Medulla oblongata (tissue), 1 donor: ENCODE results near the gene HES3.

ENCODE experiments used
- DNase-seq: peaks from one replicate; pipeline ENCODE4 v3.0.0-alpha.2; 2015; ENCODE audit errors: extremely low spot score

HES3 gene, protein sequence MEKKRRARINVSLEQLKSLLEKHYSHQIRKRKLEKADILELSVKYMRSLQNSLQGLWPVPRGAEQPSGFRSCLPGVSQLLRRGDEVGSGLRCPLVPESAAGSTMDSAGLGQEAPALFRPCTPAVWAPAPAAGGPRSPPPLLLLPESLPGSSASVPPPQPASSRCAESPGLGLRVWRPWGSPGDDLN

DNA sequence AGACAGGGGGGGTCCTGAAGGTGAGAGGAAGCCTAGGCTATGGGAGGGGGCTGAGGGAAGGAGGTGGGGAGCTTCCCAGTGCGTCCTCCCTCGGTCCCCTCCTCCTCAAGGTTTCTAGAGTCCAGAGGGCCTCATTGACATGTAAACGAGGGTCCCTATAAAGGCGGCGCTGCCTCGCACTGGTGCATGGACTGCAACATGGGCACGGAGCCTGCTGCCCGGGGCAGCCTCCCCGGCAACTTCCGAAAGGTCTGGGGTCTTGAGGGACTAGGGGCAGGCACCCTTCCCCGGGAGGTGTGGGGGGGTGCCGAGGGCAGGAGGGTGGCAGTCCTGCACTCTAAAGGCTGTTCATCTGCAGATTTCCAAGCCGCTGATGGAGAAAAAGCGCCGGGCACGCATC lies at the start of gene HES3:
Gene HES3, plus strand, starts transcription at position 187 of the 400 bp plus-strand sequence. Its CDS starts 187 bp downstream, at position 374.
- DNase-seq = no peak

DNA sequence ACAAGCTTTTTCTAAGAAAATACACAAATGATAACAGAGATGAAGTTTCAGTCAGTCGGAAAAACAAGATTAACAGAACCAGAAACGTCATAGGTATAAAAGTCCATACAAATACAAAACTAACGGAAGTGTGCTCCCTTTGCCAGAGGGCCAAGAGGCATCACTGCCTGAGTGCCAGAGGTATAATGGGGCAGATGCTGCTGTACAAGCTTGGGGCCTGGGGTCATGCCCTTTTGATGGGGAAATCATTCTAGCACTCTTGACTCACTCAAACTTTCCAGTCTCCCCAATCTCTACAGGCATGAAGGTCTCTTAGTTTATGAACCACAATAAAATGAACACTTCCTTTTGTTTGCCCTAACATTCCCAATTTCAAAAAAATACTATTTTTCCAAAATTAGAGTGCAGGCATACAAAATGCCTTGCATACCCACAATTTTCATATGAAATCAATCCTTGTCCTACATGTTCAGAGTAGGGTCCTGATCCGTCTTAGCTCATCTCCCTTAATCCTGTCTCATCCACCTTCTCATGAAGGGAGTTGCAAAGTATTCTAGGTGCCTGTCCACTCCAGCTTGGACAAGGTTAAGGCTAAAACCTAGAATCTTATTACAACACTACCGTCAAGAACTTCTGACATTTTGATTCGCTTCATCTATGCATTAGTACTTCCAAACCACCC lies 46.1 kb upstream of the HES3 start:
- no peak for DNase-seq

DNA sequence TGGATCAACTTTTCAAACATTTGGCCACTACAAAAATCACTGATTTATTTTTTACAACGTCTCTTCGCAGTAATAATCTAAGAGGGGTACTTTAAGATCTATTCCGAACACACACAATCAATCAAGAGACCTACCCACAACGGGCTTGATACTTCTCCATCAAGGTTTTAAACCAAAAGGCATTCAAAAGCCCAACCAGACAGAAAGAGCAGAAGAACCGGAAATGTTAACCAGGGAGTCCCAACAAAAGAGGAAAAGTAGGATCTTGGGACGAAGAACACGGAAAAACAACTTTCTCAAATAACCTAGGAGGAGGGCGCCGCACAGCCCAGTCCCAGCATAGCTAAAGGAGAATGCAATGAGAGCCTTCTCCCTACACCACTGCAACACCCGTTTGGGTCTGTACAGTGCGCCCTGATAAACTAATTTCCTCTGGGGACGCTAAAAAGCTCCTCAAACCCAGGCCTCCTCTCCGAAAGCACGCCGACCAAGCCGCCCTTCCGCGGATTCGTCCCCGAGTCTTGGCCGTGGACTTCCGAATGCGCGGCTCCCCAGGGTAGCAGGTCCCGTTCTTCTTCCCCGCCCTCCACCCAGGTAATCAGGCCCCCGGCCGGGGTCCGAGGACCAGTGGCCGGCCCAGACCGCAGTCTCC lies 45.2 kb upstream of the HES3 start:
- DNase-seq = no peak

DNA sequence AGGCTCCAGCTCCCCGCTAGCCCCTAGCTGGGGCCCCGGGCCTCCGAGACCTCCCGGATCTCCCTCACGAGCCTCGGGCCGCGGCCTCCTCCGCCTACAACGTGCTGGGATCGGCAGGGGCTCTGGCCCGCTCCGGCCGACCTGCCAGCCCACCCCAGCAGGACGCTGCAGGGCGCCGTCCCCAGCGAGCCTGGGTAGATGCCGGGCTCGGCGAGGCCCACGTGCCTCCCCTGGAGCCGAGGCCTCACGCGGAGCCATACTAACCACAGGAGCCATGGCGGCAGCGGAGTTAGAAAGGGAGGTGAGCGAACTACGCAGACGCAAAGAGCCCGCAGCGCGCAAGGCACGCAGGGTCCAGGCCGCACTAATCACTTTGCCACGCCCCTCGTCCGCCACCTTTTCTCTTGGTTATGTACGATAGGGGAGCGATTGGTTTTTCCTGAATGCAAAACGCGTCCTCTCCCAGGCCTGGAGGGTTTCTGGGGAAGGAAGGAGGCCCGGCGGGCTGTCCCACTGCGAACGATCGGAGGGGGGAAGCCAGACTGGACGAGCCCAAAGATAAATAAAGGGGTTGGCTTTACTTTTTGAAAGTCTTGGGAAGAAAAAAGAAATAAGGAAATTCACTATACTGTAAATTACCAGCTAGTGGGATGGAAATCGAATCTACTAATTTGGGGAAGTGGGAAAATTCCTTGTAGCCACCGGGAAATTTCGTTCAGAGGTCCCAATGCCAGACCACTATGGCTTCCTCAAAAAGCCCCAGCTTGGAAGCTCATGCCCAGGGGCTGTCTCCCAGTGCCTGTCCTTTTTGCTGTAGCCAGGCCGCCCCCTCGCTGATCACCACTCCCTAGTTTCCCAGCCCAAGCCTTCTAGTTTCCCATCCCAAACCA lies 44.4 kb upstream of the HES3 start, which contains the start of gene RPL22:
Gene RPL22, minus strand, starts transcription at position 298 of the 890 bp plus-strand sequence. Its CDS starts 22 bp downstream, at position 276.
- DNase-seq = peak; percentile 99

DNA sequence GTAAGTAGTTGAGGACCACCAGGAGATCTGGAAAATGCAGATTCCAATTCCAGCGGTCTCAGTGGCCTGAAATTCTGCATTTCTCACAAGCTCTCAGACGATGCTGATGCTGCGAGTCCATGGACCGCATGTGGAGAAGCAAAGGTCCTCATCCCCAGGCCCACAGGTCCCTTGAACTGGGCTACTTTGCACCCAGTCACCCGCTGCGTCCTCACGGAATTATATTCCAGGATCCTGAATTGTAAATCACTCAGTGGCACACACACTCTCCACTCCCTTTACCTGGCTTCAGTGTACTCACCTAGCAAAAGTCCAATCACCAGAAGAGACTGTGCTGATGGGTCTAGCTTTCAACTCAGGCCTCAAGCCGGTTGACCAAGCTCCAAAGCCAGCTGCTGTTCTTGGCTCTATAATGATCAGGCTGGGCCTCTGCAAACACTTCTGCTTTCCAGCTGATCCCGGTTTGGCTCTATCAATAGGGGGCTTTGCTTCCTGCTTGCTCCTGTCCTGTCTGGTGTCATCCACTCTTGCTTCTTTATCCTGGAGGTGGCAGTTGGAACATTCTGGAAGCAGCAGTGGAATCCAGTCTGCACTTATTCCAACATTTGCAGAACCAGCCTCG lies 43.7 kb upstream of the HES3 start:
- DNase-seq = no peak

DNA sequence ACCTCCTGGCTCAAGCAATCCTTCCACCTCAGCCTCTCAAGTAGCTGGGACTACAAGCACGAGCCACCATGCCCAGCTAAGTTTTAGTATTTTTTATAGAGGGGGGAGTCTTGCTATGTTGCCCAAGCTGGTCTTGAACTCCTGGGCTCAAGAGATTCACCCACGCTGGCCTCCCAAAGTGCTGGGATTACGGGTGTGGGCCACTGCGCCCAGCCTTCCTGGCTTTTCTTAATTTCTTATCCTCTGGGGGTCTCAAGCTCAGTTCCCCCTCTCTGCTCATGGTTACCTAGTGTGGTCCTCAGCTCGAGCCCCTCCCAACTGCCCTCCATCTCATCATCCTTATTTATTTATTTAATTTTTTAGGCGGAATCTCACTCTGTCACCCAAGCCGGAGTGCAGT lies 41.7 kb upstream of the HES3 start:
- DNase-seq = no peak

DNA sequence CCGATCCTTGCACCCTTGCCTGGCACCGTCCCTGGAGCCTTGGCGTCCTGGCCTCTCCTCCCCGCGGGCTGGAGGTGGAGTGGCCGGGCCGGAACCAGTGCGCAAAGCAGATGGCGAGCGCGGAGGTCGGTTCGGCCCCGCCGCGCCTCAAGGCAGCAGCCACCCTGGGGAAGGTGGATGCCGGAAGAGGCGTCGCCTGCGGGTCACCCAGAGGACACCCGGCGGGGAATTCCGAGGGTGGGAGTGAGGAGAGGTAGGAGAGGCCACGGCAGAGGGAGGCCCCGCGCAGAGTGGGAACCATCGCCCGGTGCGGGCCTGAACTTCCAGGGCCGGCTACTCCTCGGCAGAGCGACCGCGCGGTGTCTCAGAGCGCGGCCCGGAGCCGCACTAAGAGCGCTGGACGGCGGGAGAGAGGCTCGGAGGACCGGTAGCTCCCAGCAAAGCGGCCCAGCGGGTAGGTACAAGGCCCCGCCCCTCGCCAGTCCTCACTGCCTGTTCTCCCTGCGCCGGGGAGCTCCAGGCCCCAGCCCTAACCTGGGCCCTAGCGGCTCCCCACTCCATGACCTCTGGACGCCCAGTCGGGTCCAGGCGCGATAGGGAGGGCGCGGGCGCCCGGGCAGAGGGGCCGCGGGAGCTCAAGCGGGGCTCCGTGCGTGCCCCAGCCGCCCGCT lies 38.0 kb upstream of the HES3 start, which contains the start of gene RNF207:
Gene RNF207, plus strand, starts transcription at position 271 of the 671 bp plus-strand sequence. CDS start 417 bp downstream, outside the sequence.
- DNase-seq = no peak

DNA sequence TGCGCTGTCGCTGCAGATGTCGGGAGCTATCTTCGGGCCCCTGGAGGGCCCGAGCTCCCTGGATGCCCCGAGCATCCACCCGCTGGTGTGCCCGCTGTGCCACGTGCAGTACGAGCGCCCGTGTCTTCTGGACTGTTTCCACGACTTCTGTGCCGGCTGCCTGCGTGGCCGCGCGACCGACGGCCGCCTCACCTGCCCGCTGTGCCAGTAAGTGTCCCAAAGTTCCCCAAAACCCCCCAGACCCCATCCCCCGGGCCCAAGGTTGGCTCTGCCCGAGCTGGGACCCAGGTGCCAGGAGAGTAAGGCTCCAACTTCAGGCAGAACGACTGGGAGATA lies 37.5 kb upstream of the HES3 start:
- DNase-seq = no peak

DNA sequence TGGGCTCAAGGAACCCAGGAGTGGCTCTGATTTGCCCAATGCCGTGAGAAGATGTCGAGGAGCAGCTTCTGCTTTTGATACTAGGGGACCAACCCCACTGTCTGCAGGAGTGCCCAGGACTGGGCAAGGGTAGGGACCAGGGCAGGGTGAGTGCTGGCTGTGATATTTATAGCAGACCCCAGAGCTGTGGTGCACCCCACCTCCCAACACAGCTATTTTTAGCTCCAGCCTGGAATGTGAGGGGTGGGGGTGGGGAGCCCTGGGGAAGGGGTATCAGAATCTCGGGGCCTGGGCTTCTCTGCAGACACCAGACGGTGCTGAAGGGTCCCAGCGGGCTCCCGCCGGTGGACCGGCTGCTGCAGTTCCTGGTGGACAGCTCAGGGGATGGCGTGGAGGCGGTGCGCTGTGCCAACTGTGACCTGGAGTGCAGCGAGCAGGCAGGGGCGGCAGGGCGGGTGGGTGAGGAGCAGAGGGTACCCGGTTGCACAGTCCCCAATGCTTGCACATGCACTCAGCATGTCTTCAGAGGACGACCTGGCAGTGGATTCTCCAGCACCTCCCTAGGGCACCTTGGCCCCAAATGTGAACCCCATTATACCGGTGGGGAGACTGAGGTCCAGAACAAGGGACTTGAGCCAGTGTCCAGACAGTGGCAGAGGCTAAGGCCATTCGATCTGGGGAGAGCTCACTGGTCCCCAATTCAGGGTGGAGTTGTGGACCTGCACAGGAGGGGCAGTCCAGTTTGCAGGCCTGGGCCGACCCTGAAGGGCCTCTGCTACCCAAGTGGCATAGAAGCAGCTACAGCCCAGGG lies 36.7 kb upstream of the HES3 start:
- no peak for DNase-seq

DNA sequence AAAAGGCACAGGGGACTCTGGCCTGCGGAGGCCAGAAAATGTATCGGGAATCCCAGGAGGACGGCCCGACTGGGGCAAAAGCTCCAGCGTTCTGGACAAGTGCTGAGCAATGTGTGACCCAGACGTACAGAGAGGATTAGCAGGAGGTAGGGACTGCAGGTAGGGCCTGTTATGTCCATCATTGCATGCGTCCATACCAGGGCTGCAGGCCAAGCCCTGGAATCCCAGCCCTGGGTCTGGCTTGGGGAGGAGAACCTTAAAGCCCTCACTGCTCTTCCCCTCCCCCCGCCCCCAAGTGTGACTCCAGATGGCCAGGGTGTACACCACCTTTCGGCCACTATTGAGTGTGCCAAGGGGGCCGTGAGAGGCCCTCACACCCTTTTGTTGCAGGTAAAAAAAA lies 36.1 kb upstream of the HES3 start:
- no peak for DNase-seq

DNA sequence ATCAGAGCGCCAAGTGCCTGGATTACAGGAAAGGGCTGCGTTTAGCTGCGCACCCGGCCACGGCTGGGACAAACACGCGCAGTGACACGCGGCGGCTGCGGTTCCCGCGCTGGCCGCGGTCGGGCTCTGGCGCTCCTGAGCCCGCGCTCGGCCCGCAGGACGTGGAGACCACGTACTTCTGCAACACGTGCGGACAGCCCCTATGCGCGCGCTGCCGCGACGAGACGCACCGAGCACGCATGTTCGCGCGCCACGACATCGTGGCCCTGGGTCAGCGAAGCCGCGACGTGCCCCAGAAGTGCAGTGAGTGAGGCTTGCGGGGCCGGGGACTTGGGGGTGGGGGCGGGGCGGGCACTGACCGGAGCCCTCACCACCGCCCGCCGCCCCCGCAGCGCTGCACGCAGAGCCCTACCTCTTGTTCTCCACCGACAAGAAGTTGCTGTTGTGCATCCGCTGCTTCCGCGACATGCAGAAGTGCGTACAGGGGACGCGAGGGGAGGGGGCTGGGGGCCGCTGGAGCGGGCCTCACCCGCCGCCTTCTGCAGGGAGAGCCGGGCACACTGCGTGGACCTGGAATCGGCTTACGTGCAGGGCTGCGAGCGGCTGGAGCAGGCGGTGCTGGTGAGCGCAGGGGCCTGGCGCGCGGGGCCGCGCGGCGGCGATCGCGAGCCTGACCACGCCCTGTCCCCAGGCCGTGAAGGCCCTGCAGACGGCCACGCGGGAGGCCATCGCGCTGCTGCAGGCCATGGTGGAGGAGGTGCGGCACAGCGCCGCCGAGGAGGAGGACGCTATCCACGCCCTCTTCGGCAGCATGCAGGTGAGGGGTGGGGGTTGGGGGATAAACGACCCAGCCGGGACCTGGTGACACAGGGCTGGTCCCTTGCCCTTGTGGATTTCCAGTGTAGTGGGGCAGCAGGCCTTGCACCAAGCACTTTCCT lies 35.0 kb upstream of the HES3 start:
- DNase-seq = peak; percentile 17

DNA sequence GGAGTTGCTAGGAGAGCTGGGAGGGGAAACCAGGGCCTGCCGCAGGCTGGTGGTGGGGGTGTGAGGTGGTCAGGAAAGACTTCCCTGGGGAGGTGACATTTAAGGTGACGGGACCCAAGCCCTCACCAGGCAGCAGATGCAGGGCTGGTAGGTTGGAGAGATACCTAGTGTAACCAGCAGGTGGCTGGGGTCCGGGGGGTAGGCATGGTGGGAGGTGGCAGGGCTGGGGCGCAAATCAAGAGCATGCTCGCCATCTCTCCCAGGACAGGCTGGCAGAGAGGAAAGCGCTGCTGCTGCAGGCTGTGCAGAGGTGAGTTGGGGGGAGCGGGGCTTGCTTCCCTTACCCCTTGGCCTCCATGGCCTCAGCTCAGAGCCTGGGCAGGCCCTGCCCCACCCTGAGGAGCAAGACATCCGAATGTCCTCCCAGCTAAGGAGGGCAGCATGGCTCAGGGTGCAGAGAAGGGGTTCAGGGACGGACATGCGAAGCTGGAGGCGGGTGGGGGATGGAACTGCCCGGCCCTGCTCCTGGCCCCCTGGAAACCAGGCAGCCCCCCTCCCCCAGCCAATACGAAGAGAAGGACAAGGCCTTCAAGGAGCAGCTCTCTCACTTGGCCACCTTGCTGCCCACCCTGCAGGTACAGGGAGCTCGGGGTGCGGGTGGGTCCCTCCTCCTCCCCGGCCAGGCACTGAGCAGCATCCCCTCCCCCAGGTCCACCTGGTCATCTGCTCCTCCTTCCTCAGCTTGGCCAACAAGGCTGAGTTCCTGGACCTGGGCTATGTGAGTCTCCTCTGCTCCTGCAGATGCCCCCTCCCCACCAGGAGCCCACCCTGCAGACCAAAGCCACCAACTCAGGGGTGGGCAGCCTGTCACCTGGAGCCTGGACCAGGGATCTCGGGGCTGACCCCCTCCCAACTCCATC lies 34.1 kb upstream of the HES3 start:
- DNase-seq = no peak

DNA sequence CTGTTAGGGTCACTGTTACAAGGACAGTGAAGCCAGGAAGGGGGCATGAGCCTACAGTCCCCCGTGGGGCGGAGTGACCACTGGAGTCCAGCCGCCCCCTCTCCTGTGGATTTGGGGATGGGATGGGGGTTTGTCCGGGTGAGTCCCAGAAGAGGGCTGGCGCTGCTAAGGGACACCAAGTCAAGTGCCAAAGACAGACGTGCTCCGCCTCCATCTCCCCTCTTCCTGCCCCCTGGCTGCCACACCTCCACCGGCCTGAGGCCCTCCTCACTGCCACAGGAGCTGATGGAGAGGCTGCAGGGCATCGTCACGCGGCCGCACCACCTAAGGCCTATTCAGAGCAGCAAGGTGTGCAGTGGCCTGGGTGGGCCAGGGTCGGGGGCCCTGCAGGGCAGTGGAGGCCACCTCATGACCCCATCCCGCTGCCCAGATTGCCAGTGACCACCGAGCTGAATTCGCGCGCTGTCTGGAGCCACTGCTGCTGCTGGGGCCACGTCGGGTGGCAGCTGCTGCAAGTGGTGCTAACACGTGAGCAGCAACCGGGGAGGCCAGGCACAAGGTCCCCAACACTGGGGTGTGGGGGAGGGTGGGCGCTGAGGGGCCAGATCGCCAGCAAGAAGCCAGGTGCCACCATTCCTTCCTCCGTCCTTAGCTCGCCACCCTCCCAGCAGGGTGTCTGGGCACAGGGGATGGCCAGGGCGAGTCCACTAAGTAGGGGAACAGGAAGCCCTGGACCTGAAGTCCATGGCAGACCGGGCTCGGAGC lies 33.2 kb upstream of the HES3 start:
- DNase-seq = no peak

DNA sequence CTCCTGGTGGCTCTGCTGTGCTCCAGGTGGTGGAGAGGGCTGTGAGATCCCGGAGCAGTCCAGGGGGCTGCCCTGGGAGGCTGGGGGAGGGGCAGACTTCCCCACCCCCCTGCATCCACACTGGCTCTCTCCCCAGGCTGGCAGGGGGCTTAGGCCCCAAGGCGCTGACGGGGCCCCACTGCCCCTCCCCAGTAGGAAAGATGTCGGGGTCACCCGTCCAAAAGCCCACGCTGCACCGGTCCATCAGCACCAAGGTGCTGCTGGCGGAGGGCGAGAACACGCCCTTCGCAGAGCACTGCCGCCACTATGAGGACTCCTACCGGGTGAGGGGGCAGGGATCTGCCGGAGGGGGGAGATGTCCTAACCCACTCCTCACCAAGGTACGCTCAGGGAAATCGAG lies 32.2 kb upstream of the HES3 start:
- DNase-seq = no peak

DNA sequence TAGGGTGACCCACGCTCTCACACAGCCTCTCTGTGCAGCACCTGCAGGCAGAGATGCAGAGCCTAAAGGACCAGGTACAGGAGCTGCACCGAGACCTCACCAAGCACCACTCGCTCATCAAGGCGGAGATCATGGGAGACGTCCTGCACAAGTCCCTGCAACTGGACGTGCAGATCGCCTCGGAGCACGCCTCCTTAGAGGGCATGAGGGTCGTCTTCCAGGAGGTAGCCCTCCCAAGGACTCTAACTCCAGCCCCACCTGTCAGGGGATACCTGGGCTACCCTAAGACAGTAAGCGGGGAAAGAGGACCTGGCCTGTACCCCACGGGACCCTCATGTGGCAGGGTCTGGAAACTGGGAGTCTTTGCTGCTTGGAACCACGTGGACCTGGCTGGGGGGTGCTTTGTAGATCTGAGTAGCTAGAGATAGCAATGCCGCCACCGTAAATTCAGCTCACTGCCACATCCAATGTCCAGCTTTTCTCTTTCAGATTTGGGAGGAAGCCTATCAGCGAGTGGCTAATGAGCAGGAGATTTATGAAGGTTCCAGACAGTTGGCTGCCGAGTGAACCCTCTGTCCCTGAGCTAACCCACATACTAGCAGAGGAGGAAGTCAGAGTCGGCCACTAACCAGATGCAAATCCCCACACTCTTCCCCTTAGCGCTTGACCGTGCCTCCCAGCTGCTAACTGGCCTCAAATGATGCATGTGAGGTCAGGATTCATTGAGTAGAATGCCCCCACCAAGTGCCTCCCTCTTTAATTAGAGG lies 31.6 kb upstream of the HES3 start:
- no peak for DNase-seq

DNA sequence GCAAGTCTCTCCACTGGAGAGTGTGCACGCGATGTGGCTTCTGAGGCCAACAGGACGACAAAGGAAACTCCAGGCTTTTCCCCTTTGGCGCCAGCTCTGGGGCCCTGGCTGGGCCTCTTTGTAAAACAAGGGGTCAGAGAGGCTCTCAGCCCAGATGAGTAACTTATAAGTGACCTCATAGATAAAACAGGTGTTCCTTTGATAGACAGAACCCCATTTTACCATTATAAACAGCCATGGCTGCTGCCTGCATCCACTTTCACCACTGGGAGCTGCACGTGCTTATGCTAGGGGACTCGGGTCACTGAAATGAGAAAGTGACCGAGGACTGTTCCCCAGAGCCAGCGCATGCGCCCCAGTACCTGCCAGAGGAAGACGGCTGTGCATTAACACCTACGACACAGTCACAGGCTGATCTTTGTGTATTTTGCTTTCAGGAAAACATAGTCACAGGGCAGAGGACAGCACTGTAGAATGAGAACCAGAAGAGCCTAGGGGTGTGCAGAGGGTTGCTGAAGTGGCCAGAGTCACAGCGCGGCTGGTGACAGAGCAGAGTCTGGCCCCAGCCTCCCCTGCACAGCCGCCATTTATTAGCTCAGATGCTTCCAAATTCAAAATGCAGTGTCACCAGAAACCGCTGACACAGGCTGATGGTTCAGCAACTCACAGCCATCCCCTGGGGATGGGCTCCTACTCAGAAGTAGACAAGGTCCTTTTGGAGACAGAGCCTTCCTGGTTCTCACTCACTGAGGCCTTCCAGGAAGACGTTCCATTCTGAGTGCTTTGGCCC lies 25.4 kb upstream of the HES3 start:
- DNase-seq = no peak
